CD4-positive, alpha-beta T cell (primary cell): Measurements from ENCODE around the gene IFT57. TPM values are rescaled to one million over a fixed set of nuclear protein-coding genes. Genes with fewer than 3 reads are reported as not detected.

Experiments
- ATAC-seq: fragments of 200-7000 bp; cut with Tn5 transposase; one replicate; pipeline ENCODE4 v1.10.0; 2022; ENCODE audit warnings: mild to moderate bottlenecking; ENCODE audit not compliant: poor library complexity
- CTCF ChIA-PET: fragments of 350-600 bp; sonication (Branson Sonifier 250); formaldehyde crosslinking; loops from one replicate; lab custom pipeline; 2021; ENCODE audit warnings: antibody characterized with exemption, inconsistent platforms; lab: Charles Lee
- POLR2A ChIA-PET: fragments of 350-600 bp; sonication (Branson Sonifier 250); formaldehyde crosslinking; loops from one replicate; lab custom pipeline; 2021; ENCODE audit warnings: antibody characterized with exemption, inconsistent platforms; lab: Charles Lee
- DNase-seq, 14 experiments: peaks; one replicate each; pipeline ENCODE4 v3.0.0-alpha.2; 2013 to 2020; ENCODE audit warnings: mixed read lengths in 2 of 14
- H3K27ac ChIP-seq, 2 donors: one replicate each; pipeline versions ENCODE4 v1.5.1 to v1.7.0; 2013; ENCODE audit warnings: low read length in 2 of 2, low read depth in 1 of 2, mild to moderate bottlenecking in 1 of 2
- H3K27me3 ChIP-seq, 2 experiments: 1 replicate in 1 of 2; 2 replicates in 1 of 2; pipeline versions ENCODE4 v1.6.1 to v1.7.0; 2013; ENCODE audit warnings: low read length in 2 of 2, control low read depth in 1 of 2, mild to moderate bottlenecking in 1 of 2, moderate library complexity in 1 of 2; ENCODE audit not compliant: insufficient read depth in 2 of 2, control insufficient read depth in 1 of 2
- H3K36me3 ChIP-seq: one replicate; pipeline ENCODE4 v1.6.1; 2013; ENCODE audit warnings: low read length, control low read depth; ENCODE audit not compliant: insufficient read depth
- H3K4me1 ChIP-seq: one replicate; pipeline ENCODE4 v1.6.1; 2013; ENCODE audit warnings: low read length, control low read depth; ENCODE audit not compliant: insufficient read depth
- H3K4me3 ChIP-seq: one replicate; pipeline ENCODE4 v1.5.1; 2013; ENCODE audit warnings: mild to moderate bottlenecking, low read length, moderate library complexity
- H3K9me3 ChIP-seq, 2 experiments: 1 replicate in 1 of 2; 2 replicates in 1 of 2; pipeline versions ENCODE4 v1.6.1 to v1.7.0; 2013; ENCODE audit warnings: low read length in 2 of 2, mild to moderate bottlenecking in 2 of 2, control low read depth in 1 of 2, moderate library complexity in 1 of 2; ENCODE audit not compliant: control insufficient read depth in 1 of 2, insufficient read depth in 1 of 2
- H3K27ac Mint-ChIP-seq: one replicate; pipeline ENCODE4 v1.8.0; 2020; ENCODE audit warnings: mixed read lengths
- H3K27me3 Mint-ChIP-seq: one replicate; pipeline ENCODE4 v1.8.0; 2021; ENCODE audit warnings: mixed read lengths
- H3K36me3 Mint-ChIP-seq: one replicate; pipeline ENCODE4 v1.8.0; 2021; ENCODE audit warnings: low read depth, mixed read lengths
- H3K4me1 Mint-ChIP-seq: one replicate; pipeline ENCODE4 v1.8.0; 2021; ENCODE audit warnings: low read depth, mixed read lengths
- H3K4me3 Mint-ChIP-seq: one replicate; pipeline ENCODE4 v1.8.0; 2020; ENCODE audit warnings: mild to moderate bottlenecking, mixed read lengths
- H3K9me3 Mint-ChIP-seq: one replicate; pipeline ENCODE4 v1.8.0; 2020; ENCODE audit warnings: mixed read lengths
- CTCF ChIP-seq: fragments of 200-600 bp; IDR thresholded peaks from one replicate; pipeline ENCODE4 v1.8.0; 2022; ENCODE audit warnings: antibody characterized with exemption, mild to moderate bottlenecking
- intact Hi-C, 2 experiments: fragments of 100-400 bp; cut with DNase I in 1 of 2; cut with micrococcal nuclease in 1 of 2; formaldehyde crosslinking; loops; one replicate each; pipeline versions ENCODE4 v1.15.1 to v1.9.0; 2023 to 2025; cut with DNase I, micrococcal nuclease
- total RNA-seq, 174 experiments: library from RNA in 2 of 174; stranded (reverse) in 2 of 174; gene quantifications; one replicate each; pipeline ENCODE4 v1.2.3 and lab custom pipeline; 2021 to 2026

IFT57 gene
- total RNA-seq, 2 experiments from 2014 or later = 56.6 to 58.6 TPM

- H3K27ac ChIP-seq = no peak overlapping the region
- ChIA-PET POLR2A (no interaction called here), CTCF (no interaction called here)
- ATAC-seq (no peak), DNase-seq (no peak)
- Mint-ChIP-seq H3K9me3 (no peaks in the 10 kb centered on the region), H3K27ac (no peak overlapping the region), H3K36me3 (no peaks in the 10 kb centered on the region), H3K4me1 (peaks cover 13% of the 10 kb centered on the region), H3K4me3 (no peak overlapping the region), H3K27me3 (no peaks in the 10 kb centered on the region)
- no peaks in the 10 kb centered on the region for H3K9me3 ChIP-seq
- intact Hi-C loops = no loop called here
- no peaks in the 10 kb centered on the region for H3K27me3 ChIP-seq
- H3K36me3 ChIP-seq = no peaks in the 10 kb centered on the region
- no peaks in the 10 kb centered on the region for H3K4me1 ChIP-seq
- H3K4me3 ChIP-seq = no peak overlapping the region
- TF ChIP-seq CTCF = no peak
These were observed 108.2 kb downstream of the IFT57 start for GRCh38 chr3:108113975-108114374.

- peaks cover 14% of the 10 kb centered on the region for H3K4me1 Mint-ChIP-seq
- H3K27ac Mint-ChIP-seq = no peak overlapping the region
- intact Hi-C loops = no loop called here
- Histone ChIP-seq H3K9me3 (no peaks in the 10 kb centered on the region), H3K27ac (no peak overlapping the region), H3K4me1 (peaks cover 2% of the 10 kb centered on the region), H3K36me3 (no peaks in the 10 kb centered on the region), H3K4me3 (no peak overlapping the region), H3K27me3 (no peaks in the 10 kb centered on the region)
- CTCF ChIA-PET = no interaction called here
- H3K4me3 Mint-ChIP-seq = no peak overlapping the region
- no peaks in the 10 kb centered on the region for H3K36me3 Mint-ChIP-seq
- POLR2A ChIA-PET = interaction anchor here (1.3 kb wide), 1 partner anchor 10 kb away, joined by 3 read pairs; no protein-coding TSS in a partner anchor
- no peaks in the 10 kb centered on the region for H3K9me3 Mint-ChIP-seq
- TF ChIP-seq CTCF = no peak
- H3K27me3 Mint-ChIP-seq = no peaks in the 10 kb centered on the region
- ATAC-seq (no peak), DNase-seq (no peak)
These were observed 111.3 kb downstream of the IFT57 start for GRCh38 chr3:108110934-108111333.

Other genes with a start within 250 kb of the IFT57 start
- gene CD47, start 131.4 kb downstream of the IFT57 start, total RNA-seq = 100 to 1,000 TPM; 166 to 170 TPM
- gene HHLA2, start 74.1 kb upstream of the IFT57 start, total RNA-seq = under 1 TPM; 0.36 TPM